Mucosa of descending colon (tissue), 3 donors: ENCODE results near the gene PRR14. TPM values are rescaled to one million over a fixed set of nuclear protein-coding genes. Genes with fewer than 3 reads are reported as not detected.

ENCODE experiments used
- ATAC-seq: fragments of 200-7000 bp; cut with Tn5 transposase; one replicate; pipeline ENCODE4 v1.9.1; 2020; ENCODE audit warnings: mild to moderate bottlenecking, moderate library complexity
- DNase-seq, 3 donors: peaks; one replicate each; pipeline ENCODE4 v3.0.0-alpha.2; 2020
- H3K36me3 ChIP-seq: fragments of 200-600 bp; one replicate; pipeline ENCODE4 v1.8.0; 2021; ENCODE audit warnings: low read depth, mild to moderate bottlenecking
- H3K4me1 ChIP-seq: fragments of 200-600 bp; one replicate; pipeline ENCODE4 v1.8.0; 2021; ENCODE audit warnings: low read depth, mild to moderate bottlenecking
- H3K4me3 ChIP-seq: fragments of 200-600 bp; one replicate; pipeline ENCODE4 v1.8.0; 2021; ENCODE audit warnings: mild to moderate bottlenecking
- H3K9me3 ChIP-seq: fragments of 200-600 bp; one replicate; pipeline ENCODE4 v1.8.0; 2021; ENCODE audit warnings: mild to moderate bottlenecking
- CTCF ChIP-seq: fragments of 200-600 bp; IDR thresholded peaks from one replicate; pipeline ENCODE4 v1.8.0; 2022; ENCODE audit warnings: antibody characterized with exemption, mild to moderate bottlenecking
- intact Hi-C, 2 donors: fragments of 100-400 bp; cut with DNase I in 1 of 2; cut with micrococcal nuclease in 1 of 2; formaldehyde crosslinking; loops; one replicate each; pipeline versions ENCODE4 v1.11.0 to v1.11.1; 2022; cut with DNase I, micrococcal nuclease
- total RNA-seq, 3 donors: library from RNA; stranded (reverse); fragmentation: NEBNext Ultra II Directional in 2 of 3; extraction: Animal tissue kit (Norgen Biotek cat#: 25700) in 2 of 3; gene quantifications; one replicate each; pipeline versions ENCODE4 v1.2.1 to v1.2.4, GENCODE V29; 2021 to 2023
- donor health status: DM: no; HTN: no; CAD: no; lungs with moderate emphysema.
- donor health status: DM: no; HTN: no; CAD: no.
- donor health status: DM: no; HTN: yes; CAD: no.

PRR14 gene
- total RNA-seq, 3 donors from 2014 or later = 42.1 to 65.6 (median 45.6) TPM

- Histone ChIP-seq H3K9me3 (no peaks in the 10 kb centered on the region), H3K36me3 (peaks cover 4% of the 10 kb centered on the region), H3K4me1 (no peaks in the 10 kb centered on the region), H3K4me3 (no peak overlapping the region)
- ATAC-seq (no peak), DNase-seq (no peak)
- no peak for TF ChIP-seq CTCF
- intact Hi-C loops = no loop called here
Measured at GRCh38 chr16:30605158-30605557, 45.6 kb upstream of the PRR14 start.

- H3K9me3 ChIP-seq = no peaks in the 10 kb centered on the region
- intact Hi-C loops = no loop called here
- H3K36me3 ChIP-seq = peaks cover 4% of the 10 kb centered on the region
- no peak for ATAC-seq
- no peak overlapping the region for H3K4me3 ChIP-seq
- H3K4me1 ChIP-seq = no peaks in the 10 kb centered on the region
- no peak for TF ChIP-seq CTCF
- DNase-seq = no peak
Measured at GRCh38 chr16:30606004-30606403, 44.8 kb upstream of the PRR14 start.

- intact Hi-C loops = no loop called here
- DNase-seq (peak; percentile 57 to 80 (median 78)), ATAC-seq (peak; percentile 78)
Measured at GRCh38 chr16:30609002-30609925, 41.5 kb upstream of the PRR14 start.

GRCh38 chr16:30609926-30610839, 40.6 kb upstream of the PRR14 start, which contains the start of gene ZNF689:
ZNF689 (minus strand) TSS chr16:30610389; CDS start chr16:30610041, 348 bp downstream.
- peak; percentile 98 for ATAC-seq
- Histone ChIP-seq H3K36me3 (no peaks in the 10 kb centered on the region), H3K4me3 (peak within 1 kb of the TSS; percentile 94), H3K4me1 (no peaks in the 10 kb centered on the region), H3K9me3 (no peaks in the 10 kb centered on the region)
- TF ChIP-seq CTCF = no peak
- intact Hi-C loops = no loop called here
- DNase-seq = peak; percentile 92 to 97 (median 96)

More at GRCh38 chr16:30609002-30609925, 41.5 kb upstream of the PRR14 start:
- peaks cover 2% of the 10 kb centered on the region for H3K36me3 ChIP-seq
- H3K4me1 ChIP-seq = no peaks in the 10 kb centered on the region
- H3K4me3 ChIP-seq = peak overlapping the region; percentile 94
- no peak for TF ChIP-seq CTCF
- no peaks in the 10 kb centered on the region for H3K9me3 ChIP-seq

- DNase-seq (peak; percentile 82 to 88 (median 87)), ATAC-seq (peak; percentile 96)
- Histone ChIP-seq H3K4me3 (no peak overlapping the region), H3K4me1 (peaks cover 3% of the 10 kb centered on the region), H3K9me3 (no peaks in the 10 kb centered on the region), H3K36me3 (no peaks in the 10 kb centered on the region)
- intact Hi-C loops = no loop called here
- TF ChIP-seq CTCF = peak; percentile 64
Measured at GRCh38 chr16:30615358-30616091, 35.2 kb upstream of the PRR14 start.
